NT2/D1 (cell line): Measurements from ENCODE around the gene ARHGAP32.

Experiments used
- SUZ12 ChIP-seq: IDR thresholded peaks from 2 replicates; pipeline ENCODE4 v1.6.1; 2011; ENCODE audit not compliant: insufficient read length, insufficient read depth; ENCODE audit errors: extremely low read depth
- YY1 ChIP-seq: IDR thresholded peaks from 2 replicates; pipeline ENCODE4 v1.6.1; 2011; ENCODE audit not compliant: insufficient read length, insufficient read depth
- ZNF274 ChIP-seq: IDR thresholded peaks from 2 replicates; pipeline ENCODE4 v1.6.1; 2011; ENCODE audit warnings: mild to moderate bottlenecking, low read depth, low read length

DNA sequence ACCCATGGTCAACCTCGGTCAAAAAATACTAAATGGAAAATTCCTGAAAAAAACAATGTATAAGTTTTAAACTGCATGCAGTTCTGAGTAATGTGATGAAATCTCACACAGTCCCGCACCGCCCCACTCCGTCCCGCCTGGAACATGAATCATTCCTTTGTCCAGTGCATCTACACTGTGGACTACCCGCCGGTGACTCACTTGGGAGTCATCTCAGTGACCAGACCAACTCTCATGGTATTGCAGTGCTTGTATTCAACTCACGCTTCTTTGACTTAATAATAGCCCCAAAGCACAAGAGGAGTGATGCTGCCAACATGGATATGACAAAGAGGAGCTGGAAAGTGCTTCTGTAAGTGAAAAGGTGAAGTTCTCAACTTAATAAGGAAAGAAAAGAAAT, 48.8 kb downstream of the ARHGAP32 start:
- no peak for TF ChIP-seq YY1
- no peak for TF ChIP-seq SUZ12
- TF ChIP-seq ZNF274, result no peak
